Fibroblast of lung (primary cell): Measurements from ENCODE around the gene SELENOS.

Source experiments
- CTCF ChIP-seq, 2 donors: IDR thresholded peaks in 1 of 2; conservative IDR thresholded peaks in 1 of 2; 1 replicate in 1 of 2; 2 replicates in 1 of 2; pipeline ENCODE4 v1.5.1; 2011 to 2012; ENCODE audit warnings: low read length in 2 of 2, control low read depth in 1 of 2, inconsistent platforms in 1 of 2, low read depth in 1 of 2, mild to moderate bottlenecking in 1 of 2
- EZH2 ChIP-seq: IDR thresholded peaks from 2 replicates; pipeline ENCODE4 v1.5.1; 2012; ENCODE audit warnings: low read length, control low read depth, mild to moderate bottlenecking; ENCODE audit errors: missing control alignments

- TF ChIP-seq CTCF (conservative IDR thresholded peaks at IDR 0.05 in 1 of 2, IDR thresholded peaks at IDR 0.05 in 1 of 2; ENCODE audit: low read depth in 1 of 2, low read length in 2 of 2) = peak; percentile 49 to 63
- no peak for TF ChIP-seq EZH2
These were observed 11.7 kb upstream of the SELENOS start for GRCh38 chr15:101288905-101289513.
